D341Med (cell line): Measurements from ENCODE around the gene TEF.

Experiments used
- DNase-seq: peaks from one replicate; pipeline ENCODE4 v3.0.0; 2012; ENCODE audit warnings: low spot score

The TEF gene, protein sequence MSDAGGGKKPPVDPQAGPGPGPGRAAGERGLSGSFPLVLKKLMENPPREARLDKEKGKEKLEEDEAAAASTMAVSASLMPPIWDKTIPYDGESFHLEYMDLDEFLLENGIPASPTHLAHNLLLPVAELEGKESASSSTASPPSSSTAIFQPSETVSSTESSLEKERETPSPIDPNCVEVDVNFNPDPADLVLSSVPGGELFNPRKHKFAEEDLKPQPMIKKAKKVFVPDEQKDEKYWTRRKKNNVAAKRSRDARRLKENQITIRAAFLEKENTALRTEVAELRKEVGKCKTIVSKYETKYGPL

GRCh38 chr22:41381329-41382097, at the start of gene TEF:
TEF (plus strand) TSS chr22:41381942; CDS start chr22:41382045, 103 bp downstream.
- peak; percentile 98 for DNase-seq

DNA sequence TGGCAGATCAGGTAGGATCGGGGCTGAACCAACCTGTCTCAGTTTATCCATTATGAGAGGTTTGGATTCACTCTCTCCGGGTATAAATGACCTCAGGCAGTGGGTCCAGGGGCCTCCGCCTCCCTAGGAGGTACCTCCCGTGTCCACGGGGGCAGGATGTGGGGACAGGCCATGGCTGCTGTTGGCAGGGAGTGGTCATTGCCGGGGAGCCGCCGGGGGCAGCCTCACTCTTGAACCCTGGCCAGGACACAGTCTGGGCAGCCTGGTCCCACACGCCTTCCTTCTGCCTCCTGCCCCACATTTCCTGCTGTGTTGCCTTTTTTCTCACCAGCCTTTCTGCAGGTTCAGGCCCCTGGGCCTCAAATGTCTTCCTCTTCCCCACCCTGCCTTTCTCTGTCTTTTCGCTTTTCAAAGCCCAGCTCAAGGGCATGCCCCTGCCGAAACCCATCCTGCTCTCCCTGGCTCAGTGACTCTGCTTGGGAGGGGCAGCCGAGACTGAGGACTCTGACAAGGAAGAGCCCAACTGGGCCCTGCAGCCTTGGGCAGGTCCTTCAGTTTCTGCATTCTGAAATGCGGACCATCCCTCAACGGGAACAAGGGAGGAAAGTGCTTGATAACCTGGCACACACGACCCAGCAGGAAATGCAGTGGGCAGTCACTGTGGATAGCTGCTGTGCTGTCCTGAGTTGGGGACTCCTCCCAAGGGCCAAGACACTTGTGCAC, 49.4 kb upstream of the TEF start:
- no peak for DNase-seq

- DNase-seq = no peak
Observed at GRCh38 chr22:41333806-41334205, 47.9 kb upstream of the TEF start.

DNA sequence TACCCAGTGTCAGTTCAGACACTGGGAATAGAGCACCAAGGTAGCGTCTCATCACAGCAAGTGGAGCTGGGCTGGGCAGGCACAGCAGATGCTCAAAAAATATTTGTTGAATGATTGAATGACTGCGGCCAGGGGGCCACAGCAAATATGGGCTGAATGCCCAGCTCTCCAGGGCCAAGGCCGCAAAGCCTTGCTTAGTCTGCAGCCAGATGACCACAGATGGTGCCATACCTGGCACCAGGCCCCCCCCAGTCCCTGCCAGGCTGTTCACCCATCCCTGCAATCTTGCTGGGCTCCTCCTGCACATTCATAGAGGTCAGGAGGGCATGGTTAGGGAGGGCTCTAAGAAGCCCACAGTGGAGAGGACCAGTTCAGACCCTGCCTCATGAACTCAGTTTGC, 47.5 kb upstream of the TEF start:
- no peak for DNase-seq

- no peak for DNase-seq
Observed at GRCh38 chr22:41334951-41335635, 46.6 kb upstream of the TEF start.

- no peak for DNase-seq
Observed at GRCh38 chr22:41338614-41339212, 43.0 kb upstream of the TEF start.

DNA sequence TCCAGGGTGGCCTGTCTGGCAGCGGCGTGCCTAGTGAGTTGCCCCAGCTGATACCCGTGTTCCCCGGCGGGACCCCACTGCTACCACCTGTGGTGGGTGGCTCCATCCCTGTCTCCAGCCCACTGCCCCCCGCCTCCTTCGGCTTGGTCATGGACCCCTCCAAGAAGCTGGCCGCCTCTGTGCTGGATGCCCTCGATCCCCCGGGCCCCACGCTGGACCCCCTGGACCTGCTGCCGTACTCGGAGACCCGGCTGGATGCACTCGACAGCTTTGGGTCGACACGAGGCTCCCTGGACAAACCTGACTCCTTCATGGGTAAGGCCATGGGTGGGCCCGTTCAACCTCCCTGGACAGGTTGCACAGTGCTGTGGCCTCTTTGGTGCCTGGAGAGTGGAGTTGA, 41.9 kb upstream of the TEF start:
- no peak for DNase-seq

- no peak for DNase-seq
Observed at GRCh38 chr22:41340357-41340756, 41.4 kb upstream of the TEF start.

DNA sequence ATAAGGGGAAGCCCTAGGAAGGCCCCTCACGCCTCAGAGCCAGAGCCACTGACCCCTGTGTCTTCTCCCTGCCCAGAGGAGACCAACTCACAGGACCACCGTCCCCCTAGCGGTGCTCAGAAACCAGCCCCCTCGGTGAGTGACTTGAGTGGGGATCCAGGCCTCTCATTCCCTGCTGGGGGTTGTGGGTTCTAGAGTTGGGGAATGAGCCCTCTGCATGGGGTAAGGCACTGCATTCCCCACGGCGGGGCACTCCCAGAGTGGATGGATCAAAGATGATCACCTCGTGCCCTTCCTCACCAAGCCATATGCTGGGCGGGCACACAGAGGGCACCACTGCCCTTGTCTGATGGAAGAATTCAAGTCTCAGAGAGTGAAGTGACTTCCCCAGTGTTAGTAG, 40.7 kb upstream of the TEF start:
- DNase-seq = no peak

DNA sequence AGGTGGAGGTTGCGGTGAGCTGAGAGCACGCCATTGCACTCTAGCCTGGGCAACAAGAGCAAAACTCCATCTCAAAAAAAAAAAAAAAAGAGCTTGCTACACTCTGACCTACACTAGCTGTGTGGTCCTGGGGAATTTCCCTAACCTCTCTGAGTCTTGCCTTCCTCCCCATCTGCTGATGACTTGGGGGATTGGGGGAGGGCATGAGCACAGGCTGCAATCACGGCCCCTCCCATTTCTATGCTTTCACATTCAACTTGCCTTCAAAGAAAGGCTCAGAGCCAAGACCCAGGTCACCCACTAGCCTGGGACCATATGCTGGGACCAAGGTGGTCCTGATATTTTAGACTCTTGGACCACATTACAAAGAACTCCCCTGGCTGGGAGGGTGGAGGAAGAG, 39.8 kb upstream of the TEF start:
- DNase-seq = no peak

- DNase-seq = no peak
Observed at GRCh38 chr22:41343300-41343699, 38.4 kb upstream of the TEF start.

DNA sequence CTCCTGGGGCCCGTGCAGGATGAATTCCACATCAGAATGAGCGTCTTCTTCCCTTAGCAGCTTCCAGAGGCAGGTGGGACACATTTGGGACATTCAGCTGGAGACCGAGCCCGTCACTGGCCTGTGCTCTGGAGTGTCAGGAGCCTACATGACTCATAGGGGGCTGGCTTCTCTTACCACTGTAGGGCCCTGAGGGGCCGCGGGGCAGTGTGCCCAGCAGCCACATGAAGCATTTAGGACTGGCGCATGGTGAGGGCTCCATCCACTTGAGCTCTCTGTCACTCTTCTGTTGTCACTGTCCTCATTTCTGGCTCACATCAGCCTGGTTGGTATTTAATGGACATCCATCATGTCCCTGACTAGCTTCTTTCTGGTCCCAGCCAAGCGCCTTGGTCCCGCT, 38.0 kb upstream of the TEF start:
- no peak for DNase-seq

DNA sequence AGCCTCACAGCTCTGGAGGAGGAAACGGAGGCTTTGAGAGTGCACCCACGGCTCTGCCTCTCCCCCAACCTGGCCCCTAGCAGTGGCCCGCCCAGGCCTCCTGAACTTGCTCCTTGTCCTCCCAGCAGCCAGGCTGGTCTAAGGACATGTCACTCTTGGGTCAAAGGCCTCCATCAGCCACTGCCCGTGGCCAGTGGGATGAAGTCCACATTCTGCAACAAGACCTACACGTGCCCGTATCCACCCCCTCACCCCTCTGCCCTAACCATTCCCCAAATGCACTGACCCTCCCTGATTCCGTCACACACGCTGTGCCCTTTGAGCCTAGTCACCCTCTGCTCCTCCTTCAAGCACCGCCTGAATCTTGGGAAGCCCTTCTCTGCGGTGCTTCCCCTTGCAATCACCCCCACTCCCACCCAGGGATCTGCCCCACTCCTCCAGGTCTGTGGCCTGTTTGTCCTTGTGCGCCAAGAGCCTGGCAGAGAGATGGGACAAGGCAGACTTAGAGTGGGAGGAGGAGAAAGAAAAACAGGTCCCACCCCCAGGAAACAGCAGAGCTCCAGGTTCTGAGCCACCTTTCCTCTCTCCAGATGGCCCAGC, 37.5 kb upstream of the TEF start:
- no peak for DNase-seq

- no peak for DNase-seq
Observed at GRCh38 chr22:41345807-41346335, 35.9 kb upstream of the TEF start.

DNA sequence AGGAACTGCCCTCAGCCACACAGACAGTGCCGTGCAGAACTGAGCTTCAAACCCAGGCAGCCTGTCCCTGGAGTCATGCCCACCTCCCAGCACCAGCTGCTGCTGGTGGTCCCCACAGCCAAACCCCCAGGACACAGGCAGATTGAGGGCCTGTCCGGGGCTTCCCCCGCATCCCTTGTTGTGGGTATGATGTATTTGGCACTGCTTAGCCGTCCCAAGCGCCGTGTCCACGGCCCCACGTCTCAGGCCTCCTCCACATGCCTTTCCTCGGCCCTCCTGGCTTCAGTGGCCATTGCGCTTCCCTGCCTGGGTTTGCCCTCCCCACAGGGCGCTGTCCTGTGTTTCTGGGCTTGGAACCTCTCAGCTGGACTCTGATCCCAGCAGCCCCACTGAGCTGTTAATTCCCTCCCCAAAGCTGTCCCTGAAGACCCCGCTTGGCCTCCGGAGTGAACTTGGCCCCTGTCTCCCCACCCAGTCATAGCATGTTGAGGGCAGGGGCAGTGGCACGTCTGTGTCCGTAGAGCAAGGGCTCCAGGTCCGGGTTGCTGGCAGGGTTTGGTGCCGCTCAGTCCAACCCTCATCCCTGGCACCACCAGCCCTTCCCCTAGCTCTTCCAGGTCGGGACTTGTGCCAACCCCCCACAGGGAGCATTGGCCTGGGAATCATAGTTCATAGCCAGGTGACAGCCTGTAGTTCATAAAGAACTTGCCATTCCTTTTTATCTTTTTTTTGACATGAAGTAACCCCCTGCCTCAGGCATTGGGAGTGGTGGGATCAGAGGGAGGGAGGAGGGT, 34.5 kb upstream of the TEF start:
- DNase-seq = no peak

DNA sequence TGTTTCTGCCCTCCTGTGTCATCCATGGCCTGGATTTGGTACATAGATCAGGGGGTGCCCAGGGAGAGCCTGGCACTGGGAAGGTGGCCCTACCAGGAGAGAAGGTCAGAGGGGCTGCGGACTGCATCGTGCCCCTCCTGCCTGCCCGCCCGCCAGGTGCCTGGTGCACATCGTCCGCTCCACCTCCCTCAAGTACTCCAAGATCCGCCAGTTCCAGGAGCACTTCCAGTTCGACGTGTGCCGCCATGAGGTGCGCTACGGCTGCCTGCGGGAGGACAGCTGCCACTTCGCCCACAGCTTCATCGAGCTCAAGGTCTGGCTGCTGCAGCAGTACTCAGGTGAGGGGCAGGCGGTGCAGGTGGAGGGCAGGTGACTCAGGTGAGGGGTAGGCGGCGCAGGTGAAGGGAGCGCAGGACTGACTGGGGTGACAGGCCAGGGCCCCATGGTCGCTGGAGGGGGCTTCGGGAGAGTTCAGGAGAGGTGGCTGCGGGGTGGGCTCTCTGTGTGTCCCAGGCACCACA, 32.7 kb upstream of the TEF start:
- no peak for DNase-seq

GRCh38 chr22:41350087-41350486, 31.7 kb upstream of the TEF start:
- DNase-seq = no peak

DNA sequence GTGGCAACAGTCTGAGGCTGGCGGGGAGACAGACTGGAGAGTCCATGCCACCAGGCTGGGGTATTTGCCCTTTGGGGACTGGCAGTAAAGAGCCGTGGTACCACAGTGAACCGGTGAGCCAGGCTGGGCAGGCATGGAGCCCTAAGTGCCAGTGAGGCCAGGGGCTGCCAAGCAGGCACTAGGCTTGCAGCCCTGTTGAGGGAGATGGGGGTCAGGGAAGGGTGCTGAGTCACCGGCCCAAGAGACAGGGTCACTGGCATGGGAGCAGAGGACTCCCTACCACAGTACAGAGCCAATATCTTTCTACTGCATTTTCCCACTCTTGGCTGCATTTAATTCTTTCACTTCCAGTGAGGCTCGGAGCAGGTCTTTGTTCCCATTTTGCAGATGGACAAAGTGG, 30.7 kb upstream of the TEF start:
- no peak for DNase-seq

DNA sequence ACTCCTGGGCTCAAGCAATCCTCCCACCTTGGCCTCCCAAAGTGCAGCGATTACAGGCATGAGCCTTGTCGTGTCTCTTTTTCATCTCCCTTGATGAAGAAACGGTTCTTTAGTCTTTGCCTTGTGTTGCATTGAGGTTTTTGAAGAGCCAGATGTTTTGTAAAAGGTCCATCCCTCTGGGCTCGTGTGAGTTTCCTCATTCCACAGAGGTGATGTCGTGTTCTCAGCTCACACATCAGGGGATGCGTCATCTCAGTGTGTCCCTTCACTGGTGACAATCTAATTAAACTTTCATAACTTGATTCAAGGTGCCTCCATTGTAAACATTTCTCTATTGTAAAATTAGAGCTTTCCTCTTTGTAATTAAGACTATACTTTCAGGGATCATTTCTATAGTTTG, 29.7 kb upstream of the TEF start:
- no peak for DNase-seq

GRCh38 chr22:41353862-41354575, 27.7 kb upstream of the TEF start:
- no peak for DNase-seq
